Chondrocyte (in vitro differentiated cells): Measurements from ENCODE around the gene CRYBA4. TPM values are rescaled to one million over a fixed set of nuclear protein-coding genes. Genes with fewer than 3 reads are reported as not detected.

Experiments used
- DNase-seq: peaks from one replicate; pipeline ENCODE4 v3.0.0; 2021; ENCODE audit warnings: mixed read lengths, low spot score
- H3K27ac Mint-ChIP-seq: one replicate; pipeline ENCODE4 v1.8.0; 2021; ENCODE audit warnings: mild to moderate bottlenecking, moderate library complexity, mixed read lengths; ENCODE audit not compliant: unreplicated experiment
- H3K27me3 Mint-ChIP-seq: 2 replicates; pipeline ENCODE4 v1.8.0; 2021; ENCODE audit warnings: low read depth, mixed read lengths
- H3K36me3 Mint-ChIP-seq: 2 replicates; pipeline ENCODE4 v1.8.0; 2021; ENCODE audit warnings: low read depth, mixed read lengths
- H3K4me1 Mint-ChIP-seq: 2 replicates; pipeline ENCODE4 v1.8.0; 2021; ENCODE audit warnings: low read depth, mild to moderate bottlenecking, mixed read lengths
- H3K4me3 Mint-ChIP-seq: one replicate; pipeline ENCODE4 v1.8.0; 2021; ENCODE audit warnings: mild to moderate bottlenecking, moderate library complexity, mixed read lengths; ENCODE audit not compliant: unreplicated experiment
- H3K9me3 Mint-ChIP-seq: 2 replicates; pipeline ENCODE4 v1.8.0; 2021; ENCODE audit warnings: low read depth, mixed read lengths
- CTCF ChIP-seq: fragments of 200-600 bp; sonication (generic); IDR thresholded peaks from 2 replicates; pipeline ENCODE4 v1.5.0; 2021; ENCODE audit warnings: antibody characterized with exemption, mild to moderate bottlenecking, moderate library complexity
- total RNA-seq: library from RNA; stranded (reverse); gene quantifications from 3 replicates; pipeline ENCODE4 v1.2.1, GENCODE V29; 2021

The CRYBA4 gene
- total RNA-seq, 1 donor from 2014 or later = not detected

DNA sequence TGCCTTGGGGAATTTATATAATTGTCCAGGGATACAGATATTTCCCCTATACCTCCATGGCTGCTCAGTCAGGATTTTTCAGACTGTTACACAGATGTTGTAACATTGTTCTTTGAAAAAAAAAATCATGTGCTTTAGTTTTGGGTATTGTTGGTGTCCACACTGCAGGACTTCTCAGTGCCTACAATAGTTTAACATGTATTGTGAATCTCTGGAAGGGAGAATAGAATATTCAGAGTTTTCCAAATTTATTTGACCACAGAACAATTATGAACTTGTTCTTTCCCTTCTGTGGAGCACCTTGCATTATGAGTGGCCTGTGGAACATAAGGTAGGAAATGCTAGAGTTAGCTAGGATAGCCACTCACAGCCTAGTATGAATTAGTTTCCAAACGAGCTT, 14.5 kb downstream of the CRYBA4 start:
- Mint-ChIP-seq H3K27me3 (peaks cover 11% of the 10 kb centered on the region), H3K9me3 (peaks cover 2% of the 10 kb centered on the region), H3K4me1 (peaks cover 14% of the 10 kb centered on the region), H3K27ac (no peak overlapping the region), H3K4me3 (no peak overlapping the region), H3K36me3 (peaks cover 2% of the 10 kb centered on the region)
- TF ChIP-seq CTCF = no peak
- no peak for DNase-seq

DNA sequence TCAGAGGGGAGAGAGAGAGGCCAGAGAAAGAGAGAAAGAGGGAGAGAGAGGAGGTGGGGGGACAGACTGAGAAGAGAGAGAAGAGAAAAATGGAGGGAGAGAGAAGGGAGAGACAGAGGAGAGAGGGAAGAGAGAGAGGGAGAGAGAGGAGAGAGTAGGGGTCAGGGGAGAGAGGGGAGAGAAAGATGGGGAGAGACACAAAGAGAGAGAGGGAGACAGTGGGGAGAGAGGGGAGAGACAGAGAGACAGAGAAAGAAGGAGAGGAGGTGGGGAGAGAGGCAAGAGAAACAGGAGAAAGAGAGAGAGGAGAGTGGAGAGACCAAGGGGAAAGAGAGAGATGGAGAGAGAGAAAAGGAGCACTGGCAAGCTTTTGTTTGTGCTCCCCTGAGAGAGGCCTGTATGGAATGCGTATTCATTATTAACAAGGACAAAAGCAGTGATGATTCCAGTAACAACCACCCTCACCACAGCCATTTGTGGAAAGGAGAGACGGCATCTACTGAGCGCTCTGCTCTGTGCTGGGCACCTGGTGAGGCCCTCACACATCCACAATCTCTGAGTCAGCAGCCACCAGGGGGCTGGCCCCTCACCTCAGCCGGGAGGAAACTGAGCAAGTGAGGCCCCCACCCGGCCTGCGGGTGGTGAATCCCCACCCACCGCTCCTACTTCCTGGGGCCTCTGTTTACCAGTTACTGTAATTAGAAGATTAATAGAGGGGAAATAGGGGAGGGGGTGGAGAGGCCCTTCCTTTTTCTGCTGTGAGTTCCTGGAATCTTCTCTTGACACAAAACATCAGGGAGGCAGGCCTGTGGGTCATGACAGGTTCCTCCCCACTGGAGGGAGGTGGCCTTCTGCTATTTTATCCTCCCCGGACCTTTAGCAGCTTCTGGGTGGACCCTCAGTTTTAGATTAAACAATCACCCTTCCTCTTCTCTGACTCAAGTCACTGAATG, 21.0 kb downstream of the CRYBA4 start:
- H3K4me3 Mint-ChIP-seq = no peak overlapping the region
- no peak for TF ChIP-seq CTCF
- no peak overlapping the region for H3K27ac Mint-ChIP-seq
- no peaks in the 10 kb centered on the region for H3K9me3 Mint-ChIP-seq
- H3K27me3 Mint-ChIP-seq = peaks cover 13% of the 10 kb centered on the region
- peaks cover 32% of the 10 kb centered on the region for H3K4me1 Mint-ChIP-seq
- no peaks in the 10 kb centered on the region for H3K36me3 Mint-ChIP-seq
- no peak for DNase-seq

DNA sequence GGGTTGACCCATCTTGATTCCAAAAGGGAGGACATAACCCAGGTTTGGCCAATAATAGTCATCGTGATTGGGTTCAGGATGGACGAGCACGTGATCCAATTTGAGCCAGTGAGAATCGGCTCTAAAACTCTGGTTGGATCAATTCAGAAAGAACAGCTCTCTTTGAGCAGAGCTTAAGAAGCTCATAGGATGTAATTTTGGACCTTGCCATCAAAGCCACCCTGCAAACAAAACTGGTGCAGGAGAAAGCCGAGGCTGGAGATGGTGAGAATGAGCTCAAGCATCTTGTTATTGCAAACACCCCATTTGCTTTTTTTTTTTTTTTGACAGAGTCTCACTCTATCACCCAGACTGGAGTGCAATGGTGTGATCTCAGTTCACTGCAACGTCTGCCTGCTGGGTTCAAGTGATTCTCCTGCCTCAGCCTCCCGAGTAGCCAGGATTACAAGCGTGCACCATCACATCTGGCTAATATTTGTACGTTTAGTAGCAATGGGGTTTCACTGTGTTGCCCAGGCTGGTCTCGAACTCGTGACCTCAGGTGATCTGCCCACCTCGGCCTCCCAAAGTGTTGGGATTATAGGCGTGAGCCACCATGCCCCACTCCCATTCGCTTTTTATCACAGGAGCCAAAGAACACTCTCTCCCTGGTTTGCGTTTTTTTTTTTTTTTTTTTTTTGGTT, 21.8 kb downstream of the CRYBA4 start:
- Mint-ChIP-seq H3K27ac (no peak overlapping the region), H3K27me3 (peaks cover 19% of the 10 kb centered on the region), H3K4me1 (peaks cover 33% of the 10 kb centered on the region), H3K9me3 (no peaks in the 10 kb centered on the region), H3K4me3 (no peak overlapping the region), H3K36me3 (no peaks in the 10 kb centered on the region)
- no peak for DNase-seq
- TF ChIP-seq CTCF = no peak

DNA sequence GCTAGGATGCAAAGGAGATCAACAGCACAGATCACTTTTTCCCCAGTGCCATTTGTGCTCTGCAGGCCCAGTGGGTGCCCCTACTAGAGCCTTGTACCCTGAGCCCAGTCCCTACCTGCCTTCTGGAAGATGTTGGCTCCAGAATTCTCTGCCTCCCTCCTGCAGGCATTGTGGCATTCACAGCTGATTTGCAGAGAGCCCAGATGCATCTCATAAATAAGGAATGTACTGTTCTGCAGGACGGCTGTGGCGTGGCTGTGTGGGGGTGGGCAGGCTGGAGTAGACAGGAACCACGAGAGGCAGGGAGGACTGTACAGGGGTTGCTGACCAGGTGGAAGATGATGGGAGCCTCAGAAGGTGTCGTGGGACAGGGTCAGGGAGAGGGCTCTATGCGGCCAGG, 24.4 kb downstream of the CRYBA4 start:
- Mint-ChIP-seq H3K4me3 (no peak overlapping the region), H3K36me3 (no peaks in the 10 kb centered on the region), H3K9me3 (no peaks in the 10 kb centered on the region), H3K27me3 (peaks cover 38% of the 10 kb centered on the region), H3K4me1 (peaks cover 26% of the 10 kb centered on the region), H3K27ac (no peak overlapping the region)
- TF ChIP-seq CTCF = no peak
- DNase-seq = no peak

- Mint-ChIP-seq H3K4me3 (no peak overlapping the region), H3K4me1 (peaks cover 26% of the 10 kb centered on the region), H3K36me3 (no peaks in the 10 kb centered on the region), H3K27me3 (peaks cover 52% of the 10 kb centered on the region), H3K9me3 (no peaks in the 10 kb centered on the region), H3K27ac (no peak overlapping the region)
- DNase-seq = no peak
- TF ChIP-seq CTCF = no peak
Measured at GRCh38 chr22:26648011-26648497, 26.3 kb downstream of the CRYBA4 start.
